ENCODE data around the gene LGALSL.
A peak's percentile ranks its signal among the peaks of the same experiment; 100 is the strongest.

DNA sequence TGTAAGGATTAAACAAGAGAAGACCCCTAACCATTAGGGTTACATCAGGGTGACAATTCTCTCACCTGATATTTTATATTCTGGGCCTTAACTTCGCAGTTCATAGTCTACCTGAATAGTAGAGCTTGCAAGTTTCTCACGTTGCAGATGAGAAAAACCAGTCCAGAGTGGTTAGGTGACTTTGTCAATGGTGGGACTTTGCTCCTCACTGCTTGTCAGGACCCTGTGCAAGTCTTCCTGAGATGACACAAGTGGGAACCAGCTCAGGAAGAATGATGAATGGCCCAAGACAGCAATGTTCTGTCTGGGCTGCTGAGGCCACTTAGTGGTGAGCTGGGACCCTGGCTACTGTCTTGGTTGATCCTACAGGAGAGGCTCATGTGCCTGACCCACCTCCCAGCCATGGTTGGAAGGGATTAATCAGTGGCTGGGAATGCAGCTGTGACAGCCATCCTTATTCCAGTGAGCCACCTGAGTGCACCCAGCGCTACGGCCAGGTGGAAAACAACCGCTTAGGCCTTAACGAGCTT, 16.9 kb downstream of the LGALSL start:
- TF ChIP-seq, protein P1, sequence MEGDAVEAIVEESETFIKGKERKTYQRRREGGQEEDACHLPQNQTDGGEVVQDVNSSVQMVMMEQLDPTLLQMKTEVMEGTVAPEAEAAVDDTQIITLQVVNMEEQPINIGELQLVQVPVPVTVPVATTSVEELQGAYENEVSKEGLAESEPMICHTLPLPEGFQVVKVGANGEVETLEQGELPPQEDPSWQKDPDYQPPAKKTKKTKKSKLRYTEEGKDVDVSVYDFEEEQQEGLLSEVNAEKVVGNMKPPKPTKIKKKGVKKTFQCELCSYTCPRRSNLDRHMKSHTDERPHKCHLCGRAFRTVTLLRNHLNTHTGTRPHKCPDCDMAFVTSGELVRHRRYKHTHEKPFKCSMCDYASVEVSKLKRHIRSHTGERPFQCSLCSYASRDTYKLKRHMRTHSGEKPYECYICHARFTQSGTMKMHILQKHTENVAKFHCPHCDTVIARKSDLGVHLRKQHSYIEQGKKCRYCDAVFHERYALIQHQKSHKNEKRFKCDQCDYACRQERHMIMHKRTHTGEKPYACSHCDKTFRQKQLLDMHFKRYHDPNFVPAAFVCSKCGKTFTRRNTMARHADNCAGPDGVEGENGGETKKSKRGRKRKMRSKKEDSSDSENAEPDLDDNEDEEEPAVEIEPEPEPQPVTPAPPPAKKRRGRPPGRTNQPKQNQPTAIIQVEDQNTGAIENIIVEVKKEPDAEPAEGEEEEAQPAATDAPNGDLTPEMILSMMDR (CRISPR knock-in tag; IDR thresholded peaks at IDR 0.05): peak; percentile 17; the same call in 1 of the 2 replicates
- no peak for TF ChIP-seq ZKSCAN5 (CRISPR knock-in tag; IDR thresholded peaks at IDR 0.05)
- TF ChIP-seq, protein P2, sequence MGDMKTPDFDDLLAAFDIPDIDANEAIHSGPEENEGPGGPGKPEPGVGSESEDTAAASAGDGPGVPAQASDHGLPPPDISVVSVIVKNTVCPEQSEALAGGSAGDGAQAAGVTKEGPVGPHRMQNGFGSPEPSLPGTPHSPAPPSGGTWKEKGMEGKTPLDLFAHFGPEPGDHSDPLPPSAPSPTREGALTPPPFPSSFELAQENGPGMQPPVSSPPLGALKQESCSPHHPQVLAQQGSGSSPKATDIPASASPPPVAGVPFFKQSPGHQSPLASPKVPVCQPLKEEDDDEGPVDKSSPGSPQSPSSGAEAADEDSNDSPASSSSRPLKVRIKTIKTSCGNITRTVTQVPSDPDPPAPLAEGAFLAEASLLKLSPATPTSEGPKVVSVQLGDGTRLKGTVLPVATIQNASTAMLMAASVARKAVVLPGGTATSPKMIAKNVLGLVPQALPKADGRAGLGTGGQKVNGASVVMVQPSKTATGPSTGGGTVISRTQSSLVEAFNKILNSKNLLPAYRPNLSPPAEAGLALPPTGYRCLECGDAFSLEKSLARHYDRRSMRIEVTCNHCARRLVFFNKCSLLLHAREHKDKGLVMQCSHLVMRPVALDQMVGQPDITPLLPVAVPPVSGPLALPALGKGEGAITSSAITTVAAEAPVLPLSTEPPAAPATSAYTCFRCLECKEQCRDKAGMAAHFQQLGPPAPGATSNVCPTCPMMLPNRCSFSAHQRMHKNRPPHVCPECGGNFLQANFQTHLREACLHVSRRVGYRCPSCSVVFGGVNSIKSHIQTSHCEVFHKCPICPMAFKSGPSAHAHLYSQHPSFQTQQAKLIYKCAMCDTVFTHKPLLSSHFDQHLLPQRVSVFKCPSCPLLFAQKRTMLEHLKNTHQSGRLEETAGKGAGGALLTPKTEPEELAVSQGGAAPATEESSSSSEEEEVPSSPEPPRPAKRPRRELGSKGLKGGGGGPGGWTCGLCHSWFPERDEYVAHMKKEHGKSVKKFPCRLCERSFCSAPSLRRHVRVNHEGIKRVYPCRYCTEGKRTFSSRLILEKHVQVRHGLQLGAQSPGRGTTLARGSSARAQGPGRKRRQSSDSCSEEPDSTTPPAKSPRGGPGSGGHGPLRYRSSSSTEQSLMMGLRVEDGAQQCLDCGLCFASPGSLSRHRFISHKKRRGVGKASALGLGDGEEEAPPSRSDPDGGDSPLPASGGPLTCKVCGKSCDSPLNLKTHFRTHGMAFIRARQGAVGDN (CRISPR knock-in tag; IDR thresholded peaks at IDR 0.05): no peak
- TF ChIP-seq JUNB (CRISPR knock-in tag; IDR thresholded peaks at IDR 0.05; ENCODE audit: borderline replicate concordance): no peak
- no peak for TF ChIP-seq ZNF143 (CRISPR knock-in tag; IDR thresholded peaks at IDR 0.05)
- no peak for TF ChIP-seq YY1 (IDR thresholded peaks at IDR 0.05; ENCODE audit: insufficient read depth, insufficient replicate concordance, low read depth, low read length)
- TF ChIP-seq, protein P3, sequence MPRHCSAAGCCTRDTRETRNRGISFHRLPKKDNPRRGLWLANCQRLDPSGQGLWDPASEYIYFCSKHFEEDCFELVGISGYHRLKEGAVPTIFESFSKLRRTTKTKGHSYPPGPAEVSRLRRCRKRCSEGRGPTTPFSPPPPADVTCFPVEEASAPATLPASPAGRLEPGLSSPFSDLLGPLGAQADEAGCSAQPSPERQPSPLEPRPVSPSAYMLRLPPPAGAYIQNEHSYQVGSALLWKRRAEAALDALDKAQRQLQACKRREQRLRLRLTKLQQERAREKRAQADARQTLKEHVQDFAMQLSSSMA (CRISPR knock-in tag; IDR thresholded peaks at IDR 0.05): no peak
- no peak for TF ChIP-seq SOX6 (IDR thresholded peaks at IDR 0.05)
- TF ChIP-seq SOX6 (CRISPR knock-in tag; IDR thresholded peaks at IDR 0.05): no peak
- no peak for TF ChIP-seq RAD21 (CRISPR knock-in tag; IDR thresholded peaks at IDR 0.05)
- TF ChIP-seq, protein P4, sequence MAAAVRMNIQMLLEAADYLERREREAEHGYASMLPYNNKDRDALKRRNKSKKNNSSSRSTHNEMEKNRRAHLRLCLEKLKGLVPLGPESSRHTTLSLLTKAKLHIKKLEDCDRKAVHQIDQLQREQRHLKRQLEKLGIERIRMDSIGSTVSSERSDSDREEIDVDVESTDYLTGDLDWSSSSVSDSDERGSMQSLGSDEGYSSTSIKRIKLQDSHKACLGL (CRISPR knock-in tag; IDR thresholded peaks at IDR 0.05): no peak
- TF ChIP-seq ZNF709 (CRISPR knock-in tag; IDR thresholded peaks at IDR 0.05): no peak
- TF ChIP-seq TAF1 (CRISPR knock-in tag; IDR thresholded peaks at IDR 0.05): no peak
- TF ChIP-seq SIN3A (IDR thresholded peaks at IDR 0.05; ENCODE audit: borderline replicate concordance, low read depth, low read length): no peak
